CD4-positive, alpha-beta T cell treated with Interleukin-1 beta for 1 hour (primary cell): ENCODE data around the gene OTULIN.

Source experiments
- DNase-seq, 2 donors: peaks; one replicate each; pipeline ENCODE4 v3.0.0-alpha.2; 2020 to 2022

The OTULIN gene

GRCh38 chr5:14723701-14724132 is 59.2 kb downstream of the OTULIN start:
- DNase-seq = no peak

- DNase-seq = no peak
Observed at GRCh38 chr5:14724633-14725032, 60.1 kb downstream of the OTULIN start.

- no peak for DNase-seq
Observed at GRCh38 chr5:14726066-14726838, 61.7 kb downstream of the OTULIN start.

- DNase-seq = peak; percentile 65 to 69
Observed at GRCh38 chr5:14727428-14727865, 62.9 kb downstream of the OTULIN start.

- no peak for DNase-seq
Observed at GRCh38 chr5:14727928-14728458, 63.5 kb downstream of the OTULIN start.

- DNase-seq = no peak
Observed at GRCh38 chr5:14728459-14728938, 64.0 kb downstream of the OTULIN start.

GRCh38 chr5:14729448-14730385 is 65.2 kb downstream of the OTULIN start:
- DNase-seq = no peak

GRCh38 chr5:14730466-14730865 is 65.9 kb downstream of the OTULIN start:
- DNase-seq = no peak

- DNase-seq = no peak
Observed at GRCh38 chr5:14730881-14731280, 66.4 kb downstream of the OTULIN start.

GRCh38 chr5:14732991-14733390 is 68.5 kb downstream of the OTULIN start:
- DNase-seq = no peak

- DNase-seq = no peak
Observed at GRCh38 chr5:14733661-14734060, 69.1 kb downstream of the OTULIN start.

GRCh38 chr5:14734396-14734795 is 69.9 kb downstream of the OTULIN start:
- DNase-seq = no peak

GRCh38 chr5:14735944-14736343 is 71.4 kb downstream of the OTULIN start:
- no peak for DNase-seq

GRCh38 chr5:14737291-14737690 is 72.8 kb downstream of the OTULIN start:
- DNase-seq = no peak

GRCh38 chr5:14738050-14738449 is 73.5 kb downstream of the OTULIN start:
- DNase-seq = no peak

GRCh38 chr5:14739538-14739937 is 75.0 kb downstream of the OTULIN start:
- DNase-seq = no peak

GRCh38 chr5:14739981-14740380 is 75.5 kb downstream of the OTULIN start:
- no peak for DNase-seq

GRCh38 chr5:14741131-14741530 is 76.6 kb downstream of the OTULIN start:
- DNase-seq = no peak

GRCh38 chr5:14741801-14742440 is 77.4 kb downstream of the OTULIN start:
- no peak for DNase-seq

GRCh38 chr5:14742498-14742897 is 78.0 kb downstream of the OTULIN start:
- no peak for DNase-seq

GRCh38 chr5:14743601-14744295 is 79.2 kb downstream of the OTULIN start:
- no peak for DNase-seq
